Astrocyte of the hippocampus (primary cell): ENCODE results near the gene BEGAIN.

Experiments used
- DNase-seq: peaks from one replicate; pipeline ENCODE4 v3.0.0; 2011; ENCODE audit warnings: low read depth, low spot score

Gene BEGAIN

GRCh38 chr14:100581228-100582145, 5.7 kb downstream of the BEGAIN start:
- no peak for DNase-seq

DNA sequence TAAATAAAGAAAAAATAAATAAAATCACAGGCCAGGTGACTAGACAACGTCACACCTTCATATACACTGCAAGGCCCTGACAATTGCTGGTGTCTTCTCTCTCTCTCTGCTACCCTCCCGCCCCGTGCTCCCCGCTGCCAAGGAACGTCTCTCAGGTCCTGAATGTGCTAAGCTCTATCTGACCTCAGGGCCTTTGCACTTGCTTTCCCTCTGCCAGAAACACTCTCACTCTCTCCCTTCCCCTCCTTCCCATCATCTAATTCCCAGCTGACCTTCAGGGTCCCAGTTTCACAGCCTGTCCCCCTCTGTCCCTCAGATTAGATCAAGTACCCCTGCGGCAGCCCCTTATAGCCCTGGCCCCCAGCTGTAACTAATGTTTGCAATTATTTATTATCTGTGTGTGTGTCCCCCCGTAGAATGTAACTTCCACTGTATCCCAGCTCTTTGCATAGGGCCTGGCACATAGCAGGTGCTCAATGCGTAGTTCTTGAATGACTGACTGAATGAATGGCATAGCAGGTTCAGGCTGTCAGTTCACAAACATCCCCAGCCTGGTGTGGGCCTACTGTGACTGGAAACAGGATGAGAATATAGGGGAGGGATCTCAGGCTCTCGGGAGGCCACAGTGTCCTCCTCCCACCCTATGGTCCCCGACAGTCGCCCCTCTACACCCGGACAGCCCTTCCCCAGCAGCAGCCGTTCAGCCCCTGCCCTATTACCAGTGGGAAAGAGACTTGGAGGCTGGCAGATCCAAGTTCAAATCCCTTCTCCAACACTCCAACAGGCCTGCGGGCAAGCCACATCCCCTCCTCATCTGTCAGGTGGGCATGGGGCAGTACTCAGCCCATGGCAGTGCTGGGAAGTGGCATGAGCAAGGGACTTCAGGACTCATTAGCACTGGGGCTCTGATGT, 6.6 kb downstream of the BEGAIN start:
- no peak for DNase-seq

DNA sequence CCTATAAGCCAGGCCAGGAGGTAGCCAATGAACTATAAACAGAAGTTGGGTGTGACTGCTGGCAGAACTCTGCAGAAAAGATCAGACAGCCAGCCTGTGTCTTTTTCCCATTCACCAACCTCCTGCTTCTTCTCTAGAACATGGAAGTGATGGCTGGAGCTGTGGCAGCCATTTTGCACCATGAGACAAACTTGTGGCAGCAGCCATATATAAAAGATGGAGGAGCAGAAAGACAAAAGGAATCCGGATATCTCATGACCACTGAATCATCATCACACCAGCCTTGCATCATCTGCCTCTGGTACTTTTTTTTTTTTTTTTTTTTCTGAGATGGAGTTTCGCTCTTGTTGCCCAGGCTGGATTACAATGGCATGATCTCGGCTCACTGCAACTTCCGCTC, 8.7 kb downstream of the BEGAIN start:
- DNase-seq: no peak

- DNase-seq: no peak
These were observed 9.2 kb downstream of the BEGAIN start for GRCh38 chr14:100577986-100578431.

DNA sequence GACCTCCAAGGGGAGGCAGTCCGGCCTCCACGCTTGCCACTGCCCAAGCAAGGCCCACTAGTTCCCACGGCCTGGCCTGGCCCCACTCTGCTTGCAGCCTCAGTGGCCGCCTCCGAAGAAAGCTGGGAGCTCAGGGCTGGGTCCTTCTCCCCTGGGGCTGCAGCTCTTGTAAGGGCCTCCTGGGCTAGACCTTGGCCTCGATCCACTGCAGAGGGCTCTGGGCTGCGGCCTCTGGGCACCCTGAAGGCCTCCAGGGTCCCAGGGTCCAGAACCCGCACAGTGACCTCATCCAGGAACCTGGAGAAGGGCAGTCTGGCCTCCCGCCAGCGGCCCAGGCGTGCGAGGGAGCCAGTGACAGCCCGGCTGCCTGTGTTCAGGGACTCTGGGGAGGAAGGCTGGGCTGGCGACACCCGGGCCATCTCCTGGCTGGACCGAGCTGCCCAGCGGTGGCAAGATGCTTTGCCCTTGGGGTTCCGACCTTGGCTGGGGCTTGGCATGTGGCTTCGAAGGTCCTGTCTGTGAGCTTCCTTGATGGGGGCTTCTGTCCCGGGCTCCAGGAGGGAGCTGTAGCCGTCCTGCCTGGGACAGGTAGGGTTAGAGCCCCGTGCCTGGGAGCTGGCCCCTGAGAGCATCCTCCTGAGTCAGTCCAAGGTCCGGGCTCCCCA, 9.8 kb downstream of the BEGAIN start:
- DNase-seq: no peak

- DNase-seq: no peak
These were observed 10.8 kb downstream of the BEGAIN start for GRCh38 chr14:100576091-100577085.

DNA sequence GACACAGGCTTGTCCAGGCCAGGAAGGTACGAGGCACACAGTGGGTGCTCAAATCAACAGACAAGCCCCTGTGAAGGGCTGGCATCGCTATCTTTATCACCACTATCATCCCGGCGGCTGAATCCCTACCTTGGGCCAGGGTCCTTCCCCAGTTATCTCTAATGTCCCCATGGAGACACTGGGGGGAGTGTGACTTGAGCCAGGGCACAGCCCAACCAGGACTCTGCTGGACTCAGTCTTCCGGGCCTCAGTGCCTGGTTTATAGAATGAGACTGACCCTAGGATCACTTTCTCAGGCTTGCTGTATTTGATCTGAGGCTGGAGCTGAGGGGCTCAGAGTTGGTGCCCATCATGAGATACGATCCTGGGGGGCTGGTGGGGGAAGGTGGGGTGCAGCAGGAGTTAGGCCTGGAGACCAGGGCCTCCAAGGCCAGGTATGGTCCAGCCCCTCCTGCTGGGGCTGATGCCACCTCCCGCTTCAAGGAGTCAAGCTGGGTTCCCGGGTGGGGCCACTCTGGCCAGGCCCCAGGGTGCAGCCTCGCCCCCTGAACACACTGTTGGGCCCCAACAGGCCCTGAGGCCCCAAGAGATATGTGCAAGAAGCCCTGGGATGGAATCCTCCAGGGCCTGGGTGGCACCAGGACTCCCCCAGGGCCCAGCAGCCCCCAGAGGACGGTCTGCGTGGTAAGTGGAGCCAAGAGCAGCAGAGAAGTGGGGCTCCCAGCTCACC, 11.8 kb downstream of the BEGAIN start:
- no peak for DNase-seq

- DNase-seq: no peak
These were observed 12.6 kb downstream of the BEGAIN start for GRCh38 chr14:100574642-100575031.

GRCh38 chr14:100573757-100574641, 13.2 kb downstream of the BEGAIN start:
- no peak for DNase-seq

GRCh38 chr14:100573002-100573756, 14.0 kb downstream of the BEGAIN start:
- DNase-seq: no peak

DNA sequence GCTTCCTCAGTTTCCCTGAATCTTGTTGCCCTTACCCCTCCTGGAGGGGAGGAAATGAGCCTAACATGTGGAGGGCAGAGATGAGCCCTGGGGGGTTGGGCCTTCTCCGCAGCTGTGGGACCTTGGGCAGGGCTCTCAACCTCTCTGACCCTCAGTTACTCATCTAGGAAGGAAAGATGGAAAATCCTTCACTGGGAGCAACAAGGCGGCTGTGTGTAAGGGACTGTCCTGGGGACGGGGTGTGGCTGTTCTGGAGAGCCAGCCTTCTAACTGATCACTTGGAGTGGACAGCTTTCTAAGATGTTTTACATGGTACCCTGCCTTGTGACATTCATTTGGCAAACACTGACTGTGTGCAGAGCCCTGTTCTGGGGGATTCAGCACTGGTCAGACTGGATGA, 14.7 kb downstream of the BEGAIN start:
- DNase-seq: no peak

DNA sequence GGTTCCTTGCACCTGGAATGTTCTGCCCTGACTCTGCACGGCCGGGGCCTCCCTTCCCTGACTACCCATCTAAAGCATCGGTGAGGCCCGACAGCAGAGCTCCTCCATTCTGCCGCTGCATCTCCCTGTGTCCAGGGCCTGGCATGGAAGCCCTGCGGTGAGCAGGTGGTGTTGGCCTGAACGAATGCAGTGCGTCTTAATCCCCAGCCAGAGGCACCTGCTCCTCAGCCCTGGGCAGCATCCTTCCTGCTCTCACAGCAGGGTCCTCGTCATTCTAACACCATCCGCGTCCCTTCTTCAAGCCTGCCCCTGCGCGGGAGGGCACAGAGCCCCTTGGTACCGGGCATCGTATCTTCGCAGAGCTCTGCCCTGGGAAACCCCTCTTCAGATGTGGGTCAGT, 15.4 kb downstream of the BEGAIN start:
- DNase-seq: no peak

GRCh38 chr14:100570726-100571454, 16.3 kb downstream of the BEGAIN start:
- no peak for DNase-seq

DNA sequence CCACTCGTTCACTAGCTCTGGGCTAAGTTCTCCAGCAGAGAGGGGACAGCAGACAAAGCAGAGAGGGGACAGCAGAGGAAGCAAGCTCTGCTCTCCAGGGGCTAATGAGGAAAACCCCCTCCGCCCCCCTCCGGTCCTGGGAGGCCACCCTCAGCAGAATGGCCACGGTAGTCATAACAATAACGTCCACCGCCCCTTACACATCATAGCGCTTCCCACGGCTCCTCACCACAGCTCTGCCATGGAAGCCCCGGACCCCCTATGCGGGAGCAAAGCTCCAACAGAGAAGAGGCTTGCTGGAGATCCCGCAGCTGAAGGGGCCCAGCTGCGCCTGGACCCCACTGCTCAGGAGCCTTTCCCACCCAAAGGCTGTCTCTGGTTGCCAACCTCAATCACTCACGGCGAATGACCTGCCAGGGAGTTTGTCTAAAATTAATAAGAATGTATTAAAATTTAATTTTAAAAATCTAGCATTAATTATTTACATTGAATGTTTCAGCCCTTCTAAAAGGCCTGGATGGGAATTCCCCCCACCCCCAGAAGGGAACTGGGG, 17.4 kb downstream of the BEGAIN start:
- no peak for DNase-seq

GRCh38 chr14:100568998-100569733, 18.1 kb downstream of the BEGAIN start:
- peak; percentile 67 for DNase-seq

GRCh38 chr14:100568164-100568997, 18.8 kb downstream of the BEGAIN start:
- peak; percentile 40 for DNase-seq
